Activated T-cell treated with anti-CD3 and anti-CD28 coated beads, Interleukin-2, amount 50 U/mL, for 72 hours (primary cell): ENCODE data around the gene NUP214. TPM values are rescaled to one million over a fixed set of nuclear protein-coding genes. Genes with fewer than 3 reads are reported as not detected.

ENCODE experiments used
- total RNA-seq, 2 donors: library from RNA; stranded (reverse); gene quantifications; one replicate each; pipeline ENCODE4 v1.2.3, GENCODE V29; 2022

The NUP214 gene
- total RNA-seq, 2 donors from 2014 or later: 67.6 to 78.5 TPM

Other genes starting within 250 kb of the NUP214 start
- not detected for gene QRFP, start 228.8 kb upstream of the NUP214 start, total RNA-seq
- gene FIBCD1, start 186.3 kb upstream of the NUP214 start, total RNA-seq: not detected
- under 1 TPM; 0.65 to 0.74 TPM for gene LAMC3, start 116.4 kb upstream of the NUP214 start, total RNA-seq
- under 1 TPM; 0.53 to 0.89 TPM for gene AIF1L, start 29.1 kb upstream of the NUP214 start, total RNA-seq
- 10 to 100 TPM; 38.0 to 42.3 TPM for gene FAM78A, start 150.9 kb downstream of the NUP214 start, total RNA-seq
- under 1 TPM; 0.23 to 0.31 TPM for gene PLPP7, start 164.1 kb downstream of the NUP214 start, total RNA-seq